Loucy (cell line): ENCODE data around the gene SIK3.

ENCODE experiments used
- EZH2phosphoT487 ChIP-seq: fragments of 200-600 bp; IDR thresholded peaks from 2 replicates; pipeline ENCODE4 v1.6.1; 2018; ENCODE audit warnings: antibody characterized with exemption, mild to moderate bottlenecking, moderate library complexity, borderline replicate concordance
- TF ChIP-seq, protein P1 (sequence below): fragments of 200-600 bp; sonication (generic); conservative IDR thresholded peaks from 2 replicates; pipeline ENCODE4 v1.5.1; 2014; ENCODE audit warnings: mild to moderate bottlenecking, antibody characterized with exemption, low read length

DNA sequence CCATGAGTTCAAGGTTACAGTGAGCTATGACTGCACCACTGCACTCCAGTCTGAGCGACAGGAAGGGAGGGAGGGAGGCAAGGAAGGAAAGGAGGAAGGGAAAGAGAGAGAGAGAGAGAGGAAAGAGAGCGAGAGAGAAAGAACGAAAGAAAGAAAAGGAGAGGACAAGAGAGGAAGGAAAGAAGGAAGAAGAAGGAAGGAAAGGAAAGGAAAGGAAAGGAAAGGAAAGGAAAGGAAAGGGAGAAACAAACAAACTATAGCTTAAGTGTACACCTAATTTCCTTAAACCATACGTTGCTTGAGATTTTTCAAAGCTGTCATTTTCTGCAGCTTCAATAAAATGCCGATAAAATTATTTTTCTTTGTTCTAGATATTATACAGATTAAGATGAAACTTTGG is 180.6 kb downstream of the SIK3 start:
- TF ChIP-seq, protein P1, sequence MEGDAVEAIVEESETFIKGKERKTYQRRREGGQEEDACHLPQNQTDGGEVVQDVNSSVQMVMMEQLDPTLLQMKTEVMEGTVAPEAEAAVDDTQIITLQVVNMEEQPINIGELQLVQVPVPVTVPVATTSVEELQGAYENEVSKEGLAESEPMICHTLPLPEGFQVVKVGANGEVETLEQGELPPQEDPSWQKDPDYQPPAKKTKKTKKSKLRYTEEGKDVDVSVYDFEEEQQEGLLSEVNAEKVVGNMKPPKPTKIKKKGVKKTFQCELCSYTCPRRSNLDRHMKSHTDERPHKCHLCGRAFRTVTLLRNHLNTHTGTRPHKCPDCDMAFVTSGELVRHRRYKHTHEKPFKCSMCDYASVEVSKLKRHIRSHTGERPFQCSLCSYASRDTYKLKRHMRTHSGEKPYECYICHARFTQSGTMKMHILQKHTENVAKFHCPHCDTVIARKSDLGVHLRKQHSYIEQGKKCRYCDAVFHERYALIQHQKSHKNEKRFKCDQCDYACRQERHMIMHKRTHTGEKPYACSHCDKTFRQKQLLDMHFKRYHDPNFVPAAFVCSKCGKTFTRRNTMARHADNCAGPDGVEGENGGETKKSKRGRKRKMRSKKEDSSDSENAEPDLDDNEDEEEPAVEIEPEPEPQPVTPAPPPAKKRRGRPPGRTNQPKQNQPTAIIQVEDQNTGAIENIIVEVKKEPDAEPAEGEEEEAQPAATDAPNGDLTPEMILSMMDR = no peak
- no peak for TF ChIP-seq EZH2phosphoT487
